Measurements from ENCODE around the gene ZMYND10.
A peak's percentile ranks its signal among the peaks of the same experiment; 100 is the strongest.

ZMYND10 gene

GRCh38 chr3:50293079-50293801, 52.3 kb downstream of the ZMYND10 start:
- peak overlapping the region; percentile 94 for H3K4me3 ChIP-seq
- no peak for TF ChIP-seq CTCF (IDR thresholded peaks at IDR 0.05)
- peak overlapping the region; percentile 88 to 89 for H3K27ac ChIP-seq
- peak; percentile 72 for DNase-seq (ENCODE audit: low spot score)

GRCh38 chr3:50292159-50293078, 53.1 kb downstream of the ZMYND10 start, which contains the start of gene IFRD2:
Gene IFRD2 (minus strand): TSS chr3:50292429. CDS start chr3:50292274, 155 bp downstream.
- peak; percentile 98 for DNase-seq (ENCODE audit: low spot score)
- TF ChIP-seq CTCF (IDR thresholded peaks at IDR 0.05) = no peak
- H3K27ac ChIP-seq = peak within 1 kb of the TSS; percentile 88 to 89
- peak within 1 kb of the TSS; percentile 94 for H3K4me3 ChIP-seq

All from coronary artery (tissue), 2 donors.